Smooth muscle cell of bladder (primary cell): ENCODE measurements around the gene UQCR11. TPM values are rescaled to one million over a fixed set of nuclear protein-coding genes. Genes with fewer than 3 reads are reported as not detected.

Experiments
- total RNA-seq: library from RNA; depleted of rRNA; stranded (reverse); fragments of >200 nt; gene quantifications from 2 replicates; pipeline ENCODE4 v1.2.3, GENCODE V29; 2014

Gene UQCR11
- total RNA-seq: 125 and 134 TPM in 2 replicates

GRCh38 chr19:1605236-1606137 lies at the start of gene UQCR11:
Gene UQCR11 (minus strand): TSS chr19:1605462. CDS start chr19:1605409, 53 bp downstream.

GRCh38 chr19:1652471-1653299 lies 47.4 kb upstream of the UQCR11 start, which contains the start of gene TCF3:
Gene TCF3 (minus strand): TSS chr19:1652615. CDS start chr19:1650248, 2,367 bp downstream.

GRCh38 chr19:1592755-1593500 lies 12.3 kb downstream of the UQCR11 start, which contains the start of gene MBD3:
Gene MBD3 (minus strand): TSS chr19:1592865. CDS start chr19:1592631, 234 bp downstream.

GRCh38 chr19:1568320-1569019 lies 36.8 kb downstream of the UQCR11 start, which contains the start of gene MEX3D:
Gene MEX3D (minus strand): TSS chr19:1568325. CDS start chr19:1568058, 267 bp downstream.

Other genes with a start within 250 kb of the UQCR11 start
- gene NDUFS7, start 221.6 kb downstream of the UQCR11 start, total RNA-seq: 51.8 and 58.7 TPM in 2 replicates
- 29.0 and 36.1 TPM in 2 replicates for gene GAMT, start 203.9 kb downstream of the UQCR11 start, total RNA-seq
- gene DAZAP1, start 197.9 kb downstream of the UQCR11 start, total RNA-seq: 34.7 and 42.2 TPM in 2 replicates
- gene RPS15, start 167.1 kb downstream of the UQCR11 start, total RNA-seq: 387 and 450 TPM in 2 replicates
- gene APC2, start 155.3 kb downstream of the UQCR11 start, total RNA-seq: 0.09 and 0.28 TPM in 2 replicates
- 19.2 and 19.6 TPM in 2 replicates for gene C19orf25, start 126.2 kb downstream of the UQCR11 start, total RNA-seq
- gene PCSK4, start 115.1 kb downstream of the UQCR11 start, total RNA-seq: 1.3 and 1.6 TPM in 2 replicates
- 1.1 and 2.0 TPM in 2 replicates for gene REEP6, start 114.3 kb downstream of the UQCR11 start, total RNA-seq
- 2.1 and 3.1 TPM in 2 replicates for gene ADAMTSL5, start 92.4 kb downstream of the UQCR11 start, total RNA-seq
- gene PLK5, start 81.4 kb downstream of the UQCR11 start, total RNA-seq: not detected in 2 replicates
- gene MEX3D, start 37.1 kb downstream of the UQCR11 start, total RNA-seq: 25.0 and 35.4 TPM in 2 replicates
- gene MBD3, start 12.6 kb downstream of the UQCR11 start, total RNA-seq: 63.1 and 83.3 TPM in 2 replicates
- 36.6 and 47.9 TPM in 2 replicates for gene TCF3, start 47.2 kb upstream of the UQCR11 start, total RNA-seq
- not detected in 2 replicates for gene ONECUT3, start 148.0 kb upstream of the UQCR11 start, total RNA-seq
- gene ATP8B3, start 206.8 kb upstream of the UQCR11 start, total RNA-seq: 0.55 and 0.85 TPM in 2 replicates
- gene REXO1, start 243.0 kb upstream of the UQCR11 start, total RNA-seq: 2.7 TPM in 2 replicates